GM12878 (cell line): ENCODE measurements around the gene TYW1. TPM values are rescaled to one million over a fixed set of nuclear protein-coding genes. Genes with fewer than 3 reads are reported as not detected.
"Not testable (repeated sequence)": the region's sequence is repeated elsewhere in the genome, so short reads cannot be mapped to it uniquely, and the experiment has no call there.

Experiments
- ATAC-seq: fragments of 200-7000 bp; cut with Tn5 transposase; 3 replicates; pipeline ENCODE4 v1.9.1; 2020; ENCODE audit warnings: mild to moderate bottlenecking, moderate library complexity
- BruUV-seq: library from RNA; stranded (reverse); fragments of 400-500 nt; replicated peaks from 2 replicates; lab custom pipeline; 2021; lab: Mats Ljungman, UMichigan
- CTCF ChIA-PET: fragments of 300-600 bp; sonication (Branson Sonifier 250); formaldehyde crosslinking; extraction: SDS; loops from one replicate; lab custom pipeline; 2021; ENCODE audit warnings: inconsistent platforms; lab: Yijun Ruan, JAX
- POLR2A ChIA-PET: fragments of 350-600 bp; formaldehyde crosslinking; extraction: SDS; loops from one replicate; lab custom pipeline; 2021; ENCODE audit warnings: inconsistent platforms; lab: Charles Lee
- RAD21 ChIA-PET: fragments of 300-600 bp; sonication (Branson Sonifier 250); formaldehyde crosslinking; loops from one replicate; lab custom pipeline; 2023; ENCODE audit warnings: antibody characterized with exemption; ENCODE audit not compliant: unreplicated experiment; lab: Charles Lee
- SMC1A ChIA-PET: fragments of 300-600 bp; sonication (Branson Sonifier 250); formaldehyde crosslinking; loops from one replicate; lab custom pipeline; 2023; ENCODE audit not compliant: unreplicated experiment, uncharacterized antibody; lab: Charles Lee
- DNase-seq: peaks from one replicate; pipeline ENCODE4 v3.0.0-alpha.2; 2011; ENCODE audit warnings: low read depth, low spot score
- FAIRE-seq: peaks from 3 replicates; lab custom pipeline; 2011; peaks lifted over from hg19 to GRCh38; lab: Jason Lieb, UNC
- H2AFZ ChIP-seq: 2 replicates; pipeline ENCODE4 v1.6.0; 2011; ENCODE audit warnings: low read depth, low read length, control low read depth; ENCODE audit not compliant: control insufficient read depth
- H3K27ac ChIP-seq: 2 replicates; pipeline ENCODE4 v1.5.1; 2011; ENCODE audit warnings: control low read depth; ENCODE audit not compliant: control insufficient read depth, insufficient read depth
- H3K27me3 ChIP-seq, 2 experiments: replicated peaks in 1 of 2; 2 replicates each; pipeline versions ENCODE4 v1.6.0 to v1.6.1; 2011; ENCODE audit warnings: low read length in 1 of 2; ENCODE audit not compliant: control insufficient read depth in 2 of 2, insufficient read depth in 2 of 2
- H3K36me3 ChIP-seq, 2 experiments: 2 replicates each; pipeline ENCODE4 v1.5.1; 2011; ENCODE audit warnings: low read length in 1 of 2; ENCODE audit not compliant: control insufficient read depth in 2 of 2, insufficient read depth in 2 of 2
- H3K4me1 ChIP-seq: 2 replicates; pipeline ENCODE4 v1.6.1; 2011; ENCODE audit warnings: mild to moderate bottlenecking, low read length, moderate library complexity, mixed read lengths; ENCODE audit not compliant: control insufficient read depth, insufficient read depth
- H3K4me2 ChIP-seq: 2 replicates; pipeline ENCODE4 v1.6.0; 2011; ENCODE audit warnings: control low read depth; ENCODE audit not compliant: control insufficient read depth, insufficient read depth
- H3K4me3 ChIP-seq: fragments of 200-600 bp; sonication (generic); 2 replicates; pipeline ENCODE4 v1.5.1; 2016
- H3K79me2 ChIP-seq: 2 replicates; pipeline ENCODE4 v1.6.0; 2011; ENCODE audit warnings: low read length; ENCODE audit not compliant: control insufficient read depth, insufficient read depth
- H3K9ac ChIP-seq: 2 replicates; pipeline ENCODE4 v1.8.0; 2011; ENCODE audit warnings: low read length, control low read depth, mixed read lengths; ENCODE audit not compliant: control insufficient read depth, insufficient read depth
- H3K9me3 ChIP-seq: replicated peaks from 3 replicates; pipeline ENCODE4 v1.5.1; 2011; ENCODE audit warnings: mild to moderate bottlenecking, low read length; ENCODE audit not compliant: control insufficient read depth, insufficient read depth
- H4K20me1 ChIP-seq: 2 replicates; pipeline ENCODE4 v1.6.0; 2011; ENCODE audit not compliant: control insufficient read depth, insufficient read depth
- WGBS: methylation state at CpG from one replicate; pipeline ENCODE4 v1.1.6; 2016; ENCODE audit warnings: low lambda C conversion rate; ENCODE audit not compliant: insufficient replicate concordance, insufficient coverage; ENCODE audit errors: missing lambda C conversion rate; 5-methylcytosine and 5-hydroxymethylcytosine counted together
- in situ Hi-C: fragments of 300-500 bp; cut with MboI; formaldehyde crosslinking; loops from 9 replicates; pipeline ENCODE4 v1.14.3; 2018; ENCODE audit warnings: mixed read lengths
- intact Hi-C: fragments of 100-400 bp; cut with micrococcal nuclease; formaldehyde crosslinking; loops from one replicate; pipeline ENCODE4 v1.14.2; 2022; ENCODE audit not compliant: unreplicated experiment
- polyA plus RNA-seq, 11 experiments: library from polyadenylated mRNA; depleted of rRNA in 4 of 11; unstranded in 6 of 11; stranded (reverse) in 5 of 11; fragments of >200 nt; fragmentation: Nextera tagmentation in 4 of 11; fragmentation: Illumina TruSeq in 1 of 11; extraction: Ambion mirVana in 4 of 11; extraction: Trizol in 1 of 11; gene quantifications; 1 replicate in 1 of 11; 2 replicates in 10 of 11; pipeline versions ENCODE4 v1.2.1 to v1.2.3, GENCODE V29; 2011 to 2016; ENCODE audit warnings: inconsistent platforms in 2 of 11, missing spikeins in 2 of 11, low read depth in 1 of 11
- total RNA-seq, 4 experiments: library from RNA; depleted of rRNA in 3 of 4; stranded (reverse); fragments of >200 nt in 3 of 4; fragmentation: Illumina TruSeq in 1 of 4; extraction: Trizol in 1 of 4; gene quantifications; 2 replicates each; pipeline versions ENCODE4 v1.2.1 to v1.2.3, GENCODE V29; 2013 to 2021

The TYW1 gene
- total and polyA plus RNA-seq, 10 of the 15 experiments (the other 5 are each of a cell fraction or from before 2014, with no cell fraction given), result 11.3 to 29.0 (median 18.4) TPM

DNA sequence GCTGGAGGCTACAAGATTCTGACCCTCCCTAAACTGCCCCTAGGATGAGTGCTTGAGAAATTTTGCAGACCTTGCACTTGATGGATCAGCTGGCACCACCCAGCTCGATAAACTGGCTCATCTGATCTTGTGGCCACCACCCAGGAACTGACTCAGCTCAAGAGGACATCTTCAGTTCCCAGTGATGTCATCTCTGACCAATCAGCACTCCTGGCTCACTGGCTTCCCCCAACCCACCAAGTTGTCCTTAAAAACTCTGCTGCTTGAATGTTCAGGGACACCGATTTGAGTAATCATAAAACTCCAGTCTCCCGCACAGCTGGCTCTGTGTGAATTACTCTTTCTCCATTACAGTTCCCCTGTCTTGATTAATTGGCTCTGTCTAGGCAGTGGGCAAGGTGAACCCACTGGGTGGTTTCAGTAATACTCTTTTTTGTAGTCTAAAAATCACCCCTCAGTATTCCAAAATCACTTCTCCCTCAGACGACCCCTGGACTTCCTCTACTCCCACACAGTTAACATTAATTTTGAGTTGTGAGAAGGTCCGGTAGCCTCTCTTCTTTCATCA lies 229.8 kb downstream of the TYW1 start:
- H3K27ac ChIP-seq, H3K27me3 ChIP-seq, H3K4me2 ChIP-seq, intact Hi-C loops, POLR2A ChIA-PET, H3K79me2 ChIP-seq, CTCF ChIA-PET, H2AFZ ChIP-seq, H3K9me3 ChIP-seq, BruUV-seq, H3K36me3 ChIP-seq, RAD21 ChIA-PET, DNase-seq, FAIRE-seq, H3K9ac ChIP-seq, SMC1A ChIA-PET, H3K4me1 ChIP-seq, H4K20me1 ChIP-seq, in situ Hi-C loops, H3K4me3 ChIP-seq: not testable (repeated sequence)
- WGBS, result 45% methylated on average over 5 of the region's 5 CpGs
- ATAC-seq, result peak; percentile 48

- ATAC-seq, H3K27me3 ChIP-seq, H3K27ac ChIP-seq, CTCF ChIA-PET, H4K20me1 ChIP-seq, DNase-seq, H2AFZ ChIP-seq, RAD21 ChIA-PET, H3K9me3 ChIP-seq, H3K9ac ChIP-seq, H3K79me2 ChIP-seq, BruUV-seq, SMC1A ChIA-PET, intact Hi-C loops, H3K36me3 ChIP-seq, H3K4me1 ChIP-seq, FAIRE-seq, POLR2A ChIA-PET, H3K4me3 ChIP-seq, in situ Hi-C loops, H3K4me2 ChIP-seq: not testable (repeated sequence)
- 83% methylated on average over 6 of the region's 6 CpGs for WGBS
These were observed 230.3 kb downstream of the TYW1 start for GRCh38 chr7:67226967-67227366.

- H3K4me2 ChIP-seq, ATAC-seq, H3K9me3 ChIP-seq, in situ Hi-C loops, DNase-seq, H3K4me1 ChIP-seq, RAD21 ChIA-PET, H3K9ac ChIP-seq, SMC1A ChIA-PET, H3K4me3 ChIP-seq, H4K20me1 ChIP-seq, H3K79me2 ChIP-seq, H3K27ac ChIP-seq, POLR2A ChIA-PET, H2AFZ ChIP-seq, FAIRE-seq, BruUV-seq, H3K36me3 ChIP-seq, intact Hi-C loops, CTCF ChIA-PET, H3K27me3 ChIP-seq: not testable (repeated sequence)
- WGBS, result 87% methylated on average over 9 of the region's 9 CpGs
These were observed 232.4 kb downstream of the TYW1 start for GRCh38 chr7:67229018-67229417.

- ATAC-seq, H3K79me2 ChIP-seq, H3K27me3 ChIP-seq, H3K9me3 ChIP-seq, H4K20me1 ChIP-seq, H3K27ac ChIP-seq, DNase-seq, H2AFZ ChIP-seq, in situ Hi-C loops, RAD21 ChIA-PET, H3K36me3 ChIP-seq, H3K9ac ChIP-seq, CTCF ChIA-PET, BruUV-seq, SMC1A ChIA-PET, H3K4me1 ChIP-seq, H3K4me2 ChIP-seq, H3K4me3 ChIP-seq, FAIRE-seq, intact Hi-C loops: not testable (repeated sequence)
- POLR2A ChIA-PET, result interaction anchor here (0.6 kb wide), 1 partner anchor 309 kb away, joined by 5 read pairs; the partner anchor contains the start of gene TMEM248
- WGBS, result 100% methylated on average over 1 of the region's 1 CpG
These were observed 233.4 kb downstream of the TYW1 start for GRCh38 chr7:67230029-67230428.
